Skeletal muscle tissue (tissue), 4 donors: Measurements from ENCODE around the gene LRG1. TPM values are rescaled to one million over a fixed set of nuclear protein-coding genes. Genes with fewer than 3 reads are reported as not detected.
A peak's percentile ranks its signal among the peaks of the same experiment; 100 is the strongest.

Experiments
- H3K27ac ChIP-seq: one replicate; pipeline ENCODE4 v1.7.0; 2013; ENCODE audit warnings: mild to moderate bottlenecking, low read depth, low read length, inconsistent platforms
- H3K27me3 ChIP-seq, 3 donors: one replicate each; pipeline ENCODE4 v1.7.0; 2013; ENCODE audit warnings: low read length in 3 of 3; ENCODE audit not compliant: control insufficient read depth in 3 of 3, insufficient read depth in 3 of 3
- H3K36me3 ChIP-seq, 3 donors: one replicate each; pipeline ENCODE4 v1.7.0; 2013; ENCODE audit warnings: low read length in 3 of 3; ENCODE audit not compliant: control insufficient read depth in 3 of 3, insufficient read depth in 3 of 3
- H3K4me1 ChIP-seq, 3 donors: one replicate each; pipeline ENCODE4 v1.7.0; 2013; ENCODE audit warnings: low read length in 3 of 3, mild to moderate bottlenecking in 3 of 3; ENCODE audit not compliant: control insufficient read depth in 3 of 3, insufficient read depth in 3 of 3
- H3K4me3 ChIP-seq, 3 donors: one replicate each; pipeline ENCODE4 v1.7.0; 2013; ENCODE audit warnings: low read length in 3 of 3
- H3K9ac ChIP-seq, 3 donors: one replicate each; pipeline ENCODE4 v1.7.0; 2013; ENCODE audit warnings: low read length in 3 of 3, mild to moderate bottlenecking in 3 of 3, moderate library complexity in 2 of 3, low read depth in 1 of 3
- H3K9me3 ChIP-seq, 3 donors: one replicate each; pipeline ENCODE4 v1.7.0; 2013; ENCODE audit warnings: low read length in 3 of 3; ENCODE audit not compliant: control insufficient read depth in 3 of 3
- total RNA-seq: library from RNA; depleted of rRNA; stranded (reverse); fragments of >200 nt; gene quantifications from one replicate; pipeline ENCODE4 v1.2.3, GENCODE V29; 2014
- donor health status: Osteomylitis.

The LRG1 gene
- total RNA-seq, 1 donor from 2014 or later = 0.52 TPM

DNA sequence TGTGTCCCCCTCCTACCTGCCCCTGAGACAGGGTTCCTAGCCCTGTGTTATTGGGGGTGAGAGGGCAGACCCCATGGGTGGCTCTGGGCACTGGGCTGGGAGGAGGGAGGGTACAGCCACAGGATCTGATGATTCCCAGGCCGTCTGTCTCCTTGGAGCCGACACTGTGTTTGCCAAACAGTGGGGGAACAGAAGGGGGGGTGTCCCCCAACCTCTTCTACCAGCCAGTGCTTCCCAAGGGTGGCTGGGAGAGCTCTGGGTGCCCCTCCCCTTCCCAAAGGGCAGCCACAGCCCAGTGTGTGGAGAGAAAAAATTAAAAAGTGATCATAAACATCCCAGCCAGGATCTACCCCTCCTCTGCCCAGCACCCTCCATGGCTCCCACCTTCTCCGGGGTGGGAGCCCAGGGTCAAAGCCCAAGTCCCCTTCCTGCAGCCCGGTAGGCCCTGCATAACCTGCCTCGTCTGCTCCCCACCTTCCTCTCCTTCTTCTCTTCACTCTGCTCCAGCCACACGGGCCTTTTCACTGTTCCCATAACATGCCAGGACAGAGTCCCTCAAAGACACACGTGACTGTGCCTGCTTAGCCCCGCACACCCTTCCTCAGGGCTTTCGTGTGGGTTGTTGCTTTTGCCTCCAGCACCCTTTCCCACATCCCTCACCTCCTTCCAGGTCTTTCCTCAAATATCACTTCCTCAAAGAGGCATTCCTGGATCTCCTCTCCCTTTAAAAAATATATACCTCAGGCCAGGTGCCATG, 20.1 kb downstream of the LRG1 start:
- Histone ChIP-seq H3K4me1 (peaks cover 17 to 51% (median 35%) of the 10 kb centered on the region in 3 donors), H3K36me3 (peaks cover 3 to 27% (median 11%) of the 10 kb centered on the region in 3 donors), H3K27me3 (peaks cover 0 to 2% (median 0%) of the 10 kb centered on the region in 3 donors), H3K27ac (peak overlapping the region; percentile 99), H3K9me3 (no peaks in the 10 kb centered on the region), H3K4me3 (no peak overlapping the region), H3K9ac (peak overlapping the region; percentile 19 to 98 (median 74))

DNA sequence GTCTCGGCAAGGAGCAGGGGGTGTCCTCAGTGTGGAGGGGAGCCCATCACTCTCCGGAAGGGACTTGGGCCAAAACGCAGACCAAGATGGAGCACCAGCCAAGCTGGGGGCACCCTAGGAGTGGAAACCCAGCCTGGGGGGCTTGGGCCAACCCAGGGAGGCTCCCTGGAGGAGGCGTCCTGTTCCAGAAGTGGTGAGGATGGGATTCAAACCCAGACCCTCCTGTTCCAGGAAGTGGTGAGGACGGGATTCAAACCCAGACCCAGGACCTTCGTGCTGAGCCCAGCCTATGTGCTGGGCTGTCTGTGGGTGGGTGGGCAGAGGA, 20.7 kb downstream of the LRG1 start:
- H3K27ac ChIP-seq = peak overlapping the region; percentile 99
- H3K36me3 ChIP-seq = peaks cover 3 to 27% (median 11%) of the 10 kb centered on the region in 3 donors
- peak overlapping the region; percentile 19 to 98 (median 74) for H3K9ac ChIP-seq
- no peaks in the 10 kb centered on the region for H3K9me3 ChIP-seq
- peaks cover 17 to 52% (median 35%) of the 10 kb centered on the region in 3 donors for H3K4me1 ChIP-seq
- H3K4me3 ChIP-seq = peak overlapping the region in 2 of 3 donors; percentile 56 to 90
- peaks cover 0 to 2% (median 0%) of the 10 kb centered on the region in 3 donors for H3K27me3 ChIP-seq

DNA sequence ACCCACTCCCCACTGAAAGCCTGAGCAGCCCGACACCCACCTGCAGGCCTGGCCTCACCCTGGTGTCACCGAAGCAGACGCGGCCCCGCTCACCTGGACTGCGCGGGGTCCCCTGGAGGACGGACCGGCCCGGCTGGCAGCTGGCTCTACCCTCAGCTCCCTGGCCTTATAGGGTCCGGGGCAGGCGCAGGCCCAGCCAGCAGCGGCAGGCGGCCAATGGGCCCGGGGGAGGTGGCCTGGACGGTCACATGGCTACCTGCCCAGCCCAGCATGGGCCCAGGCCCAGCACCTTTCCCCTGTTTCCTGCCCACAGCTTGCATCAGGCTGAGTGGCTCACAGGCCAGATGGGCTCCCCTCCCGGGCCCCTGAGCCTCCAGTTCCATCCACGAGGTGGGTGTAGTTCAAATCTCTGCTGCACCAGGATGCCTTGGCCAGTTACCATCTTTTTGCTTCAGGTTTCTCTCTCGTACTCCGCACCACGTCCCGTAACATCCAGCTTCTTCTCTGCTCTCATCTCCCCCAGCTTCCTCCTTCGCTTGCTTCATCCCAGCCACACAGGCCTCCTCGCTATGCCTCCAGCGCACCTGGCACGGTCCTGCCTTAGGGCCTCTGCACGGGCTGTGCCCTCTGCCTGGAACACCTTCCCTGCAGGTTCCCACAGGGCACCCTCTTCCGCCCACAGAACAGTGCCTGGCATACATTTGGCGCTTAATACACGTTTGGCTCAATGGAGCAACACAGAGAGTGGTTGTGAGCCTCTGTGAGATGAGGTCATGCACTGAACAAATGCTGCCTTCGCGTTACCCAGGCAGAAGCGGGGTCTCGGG, 21.3 kb downstream of the LRG1 start, which contains the start of gene PLIN4:
Gene PLIN4, minus strand, starts transcription at position 142 of the 827 bp plus-strand sequence. CDS start 214 bp downstream, outside the sequence.
- Histone ChIP-seq H3K9ac (peak within 1 kb of the TSS; percentile 93 to 98 (median 98)), H3K36me3 (peaks cover 7 to 33% (median 16%) of the 10 kb centered on the region in 3 donors), H3K9me3 (no peaks in the 10 kb centered on the region), H3K4me3 (peak within 1 kb of the TSS; percentile 87 to 90 (median 90)), H3K27ac (peak within 1 kb of the TSS; percentile 99), H3K27me3 (peaks cover 0 to 2% (median 0%) of the 10 kb centered on the region in 3 donors), H3K4me1 (peaks cover 20 to 57% (median 41%) of the 10 kb centered on the region in 3 donors)

DNA sequence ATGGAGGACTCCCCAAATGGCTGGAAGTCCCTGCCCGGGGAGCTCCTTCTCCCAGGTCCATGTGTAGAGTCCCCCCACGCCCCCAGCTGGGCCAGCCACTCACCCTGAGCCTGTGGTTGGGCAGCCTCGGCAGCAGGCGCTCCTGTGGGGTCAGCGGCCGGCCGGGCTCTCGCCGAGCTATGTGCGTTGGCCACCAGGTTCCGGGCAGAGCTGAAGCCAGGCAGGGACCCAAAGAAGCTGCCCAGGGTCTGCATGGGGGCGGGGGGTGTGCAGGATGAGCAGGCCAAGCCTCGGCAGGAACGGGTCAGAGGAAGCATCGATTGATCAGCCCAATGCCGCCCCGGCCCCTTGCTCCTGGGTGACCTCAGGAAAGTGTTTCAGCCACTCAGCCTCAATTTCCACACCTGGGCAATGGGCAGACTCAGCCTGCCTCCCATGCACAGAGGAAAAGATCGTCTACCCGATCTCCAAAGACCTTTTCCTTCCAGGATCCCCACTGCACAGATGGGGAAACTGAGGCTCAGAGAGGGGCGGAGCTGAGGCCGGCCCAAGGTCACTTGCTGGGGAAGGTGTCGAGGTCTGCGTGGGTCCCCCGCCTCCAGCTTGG, 22.3 kb downstream of the LRG1 start:
- Histone ChIP-seq H3K9me3 (no peaks in the 10 kb centered on the region), H3K36me3 (peaks cover 11 to 38% (median 26%) of the 10 kb centered on the region in 3 donors), H3K9ac (peak overlapping the region; percentile 93 to 98 (median 98)), H3K4me1 (peaks cover 29 to 61% (median 45%) of the 10 kb centered on the region in 3 donors), H3K27me3 (peaks cover 0 to 2% (median 0%) of the 10 kb centered on the region in 3 donors), H3K27ac (peak overlapping the region; percentile 99), H3K4me3 (peak overlapping the region; percentile 87 to 90 (median 90))

DNA sequence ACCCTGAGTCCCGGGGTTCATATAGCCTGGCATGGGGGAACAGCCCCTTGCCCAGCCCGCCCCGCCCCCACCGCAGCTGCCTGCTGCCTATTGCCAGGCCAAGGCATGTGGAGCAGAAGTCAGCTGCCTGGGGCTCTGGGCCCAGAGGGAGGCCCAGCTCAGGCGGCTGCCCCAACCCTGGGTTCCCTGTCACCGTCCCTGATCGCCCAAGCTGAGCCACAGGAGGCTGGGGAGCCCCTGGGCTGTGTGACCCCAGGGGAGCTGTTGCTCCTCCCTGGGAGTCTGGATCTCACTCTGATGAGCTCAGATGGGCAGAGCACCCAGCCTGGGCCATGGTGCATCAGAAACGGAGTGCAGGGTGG, 22.9 kb downstream of the LRG1 start:
- Histone ChIP-seq H3K4me1 (peaks cover 35 to 67% (median 52%) of the 10 kb centered on the region in 3 donors), H3K9ac (peak overlapping the region; percentile 93 to 98 (median 98)), H3K27me3 (peaks cover 0 to 2% (median 0%) of the 10 kb centered on the region in 3 donors), H3K9me3 (no peaks in the 10 kb centered on the region), H3K36me3 (peaks cover 14 to 38% (median 24%) of the 10 kb centered on the region in 3 donors), H3K27ac (peak overlapping the region; percentile 99), H3K4me3 (peak overlapping the region; percentile 87 to 90 (median 90))

DNA sequence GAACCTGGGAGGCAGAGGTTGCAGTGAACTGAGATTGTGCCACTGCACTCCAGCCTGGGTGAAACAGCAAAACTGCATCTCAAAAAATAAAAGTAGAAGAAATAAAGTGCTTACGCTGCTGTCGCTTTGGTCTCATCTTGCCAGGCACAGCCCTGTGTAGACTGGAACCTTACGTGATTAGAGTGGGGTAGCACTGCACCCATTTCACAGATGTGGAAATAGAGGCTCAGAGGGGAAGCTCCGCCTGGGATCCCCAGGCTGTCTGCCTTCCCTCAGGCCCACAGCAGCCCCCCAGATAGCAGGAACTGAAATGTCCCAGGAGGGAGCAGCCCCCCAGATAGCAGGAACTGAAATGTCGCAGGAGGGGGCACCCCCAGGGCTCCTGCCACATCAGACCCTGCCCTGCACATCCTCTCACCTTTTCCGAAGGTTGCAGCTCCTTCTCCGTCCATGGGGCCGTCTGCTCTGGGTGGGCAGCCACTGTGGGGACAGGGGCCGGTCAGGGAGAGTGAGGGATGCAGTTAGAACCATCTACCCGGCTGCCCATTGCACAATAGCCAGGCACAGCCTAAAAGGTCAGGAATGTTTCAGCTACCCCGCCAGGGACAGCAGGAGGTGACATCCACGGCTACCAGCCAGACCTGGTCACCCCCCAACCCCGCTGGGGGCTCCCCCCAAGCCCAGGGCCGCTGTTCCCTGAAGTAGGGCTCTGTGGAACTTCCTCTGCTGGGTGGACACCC, 23.5 kb downstream of the LRG1 start:
- Histone ChIP-seq H3K4me3 (peak overlapping the region; percentile 64 to 90 (median 90)), H3K27ac (peak overlapping the region; percentile 99), H3K9ac (peak overlapping the region; percentile 93 to 98 (median 98)), H3K27me3 (peaks cover 0 to 2% (median 0%) of the 10 kb centered on the region in 3 donors), H3K36me3 (peaks cover 15 to 38% (median 20%) of the 10 kb centered on the region in 3 donors), H3K4me1 (peaks cover 40 to 73% (median 57%) of the 10 kb centered on the region in 3 donors), H3K9me3 (no peaks in the 10 kb centered on the region)

DNA sequence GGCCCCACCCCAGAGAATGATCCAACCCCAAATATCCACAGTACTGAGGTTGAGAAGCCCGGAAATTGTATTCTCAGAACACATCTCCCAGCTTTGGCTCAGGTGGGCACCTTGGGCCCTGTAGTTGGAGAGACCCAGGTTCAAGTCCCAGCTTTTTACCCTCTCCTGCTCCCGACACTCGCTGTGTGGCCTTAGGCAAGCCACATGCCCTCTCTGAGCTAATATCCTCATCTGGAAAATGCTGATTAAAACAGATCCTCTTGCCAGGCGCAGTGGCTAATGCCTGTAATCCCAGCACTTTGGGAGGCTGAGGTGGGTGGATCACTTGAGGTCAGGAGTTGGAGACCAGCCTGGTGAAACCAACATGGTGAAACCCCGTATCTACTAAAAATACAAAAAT, 24.1 kb downstream of the LRG1 start:
- peaks cover 15 to 39% (median 20%) of the 10 kb centered on the region in 3 donors for H3K36me3 ChIP-seq
- H3K4me3 ChIP-seq = no peak overlapping the region
- H3K27ac ChIP-seq = peak overlapping the region; percentile 99
- peaks cover 43 to 79% (median 64%) of the 10 kb centered on the region in 3 donors for H3K4me1 ChIP-seq
- no peaks in the 10 kb centered on the region for H3K9me3 ChIP-seq
- H3K9ac ChIP-seq = peak overlapping the region in 1 of 3 donors; percentile 98
- H3K27me3 ChIP-seq = peaks cover 0 to 2% (median 0%) of the 10 kb centered on the region in 3 donors

DNA sequence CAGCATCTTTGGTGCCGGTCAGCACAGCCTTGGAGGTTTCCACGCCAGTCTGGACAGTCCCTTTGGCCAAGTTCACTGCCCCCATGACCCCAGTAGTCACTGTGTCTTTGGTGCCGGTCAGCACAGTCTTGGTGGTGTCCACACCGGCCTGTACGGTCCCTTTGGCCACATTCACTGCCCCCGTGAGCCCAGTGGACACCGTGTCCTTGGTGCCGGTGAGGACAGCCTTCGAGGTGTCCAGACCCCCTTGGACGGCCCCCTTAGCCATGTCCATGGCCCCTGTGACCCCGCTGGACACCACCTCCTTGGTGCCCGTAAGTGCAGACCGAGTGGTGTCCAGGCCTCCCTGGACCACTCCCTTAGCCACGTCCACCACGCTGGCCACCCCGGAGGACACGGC, 26.6 kb downstream of the LRG1 start:
- H3K36me3 ChIP-seq = peaks cover 20 to 43% (median 21%) of the 10 kb centered on the region in 3 donors
- peak overlapping the region in 1 of 3 donors; percentile 64 for H3K9ac ChIP-seq
- H3K27me3 ChIP-seq = peaks cover 0 to 2% (median 0%) of the 10 kb centered on the region in 3 donors
- H3K9me3 ChIP-seq = no peaks in the 10 kb centered on the region
- peak overlapping the region; percentile 23 for H3K27ac ChIP-seq
- H3K4me1 ChIP-seq = peaks cover 34 to 72% (median 60%) of the 10 kb centered on the region in 3 donors
- H3K4me3 ChIP-seq = no peak overlapping the region

DNA sequence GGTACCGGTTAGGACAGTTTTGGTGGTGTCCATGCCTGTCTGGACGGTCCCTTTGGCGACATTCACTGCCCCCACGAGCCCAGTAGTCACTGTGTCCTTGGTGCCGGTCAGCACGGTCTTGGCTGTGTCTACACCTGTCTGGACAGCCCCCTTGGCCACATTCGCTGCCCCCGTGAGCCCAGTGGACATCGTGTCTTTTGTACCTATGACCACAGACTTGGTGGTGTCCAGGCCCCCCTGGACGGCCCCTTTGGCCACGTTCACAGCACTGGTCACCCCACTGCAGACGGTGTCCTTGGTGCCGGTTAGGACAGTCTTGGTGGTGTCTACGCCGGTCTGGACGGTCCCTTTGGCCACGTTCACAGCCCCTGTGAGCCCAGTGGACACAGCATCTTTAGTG, 27.8 kb downstream of the LRG1 start:
- Histone ChIP-seq H3K27me3 (no peaks in the 10 kb centered on the region), H3K4me3 (peak overlapping the region in 2 of 3 donors; percentile 52 to 65), H3K4me1 (peaks cover 39 to 72% (median 62%) of the 10 kb centered on the region in 3 donors), H3K9me3 (no peaks in the 10 kb centered on the region), H3K36me3 (peaks cover 27 to 51% (median 30%) of the 10 kb centered on the region in 3 donors), H3K9ac (peak overlapping the region in 2 of 3 donors; percentile 20 to 69), H3K27ac (peak overlapping the region; percentile 25)
